GM04504 (cell line): ENCODE measurements around the gene ANO5.
"Not testable (repeated sequence)": the region's sequence is repeated elsewhere in the genome, so short reads cannot be mapped to it uniquely, and the experiment has no call there.

Experiments
- DNase-seq: peaks from one replicate; pipeline ENCODE4 v3.0.0-alpha.2; 2012; ENCODE audit warnings: low read depth

Gene ANO5

DNA sequence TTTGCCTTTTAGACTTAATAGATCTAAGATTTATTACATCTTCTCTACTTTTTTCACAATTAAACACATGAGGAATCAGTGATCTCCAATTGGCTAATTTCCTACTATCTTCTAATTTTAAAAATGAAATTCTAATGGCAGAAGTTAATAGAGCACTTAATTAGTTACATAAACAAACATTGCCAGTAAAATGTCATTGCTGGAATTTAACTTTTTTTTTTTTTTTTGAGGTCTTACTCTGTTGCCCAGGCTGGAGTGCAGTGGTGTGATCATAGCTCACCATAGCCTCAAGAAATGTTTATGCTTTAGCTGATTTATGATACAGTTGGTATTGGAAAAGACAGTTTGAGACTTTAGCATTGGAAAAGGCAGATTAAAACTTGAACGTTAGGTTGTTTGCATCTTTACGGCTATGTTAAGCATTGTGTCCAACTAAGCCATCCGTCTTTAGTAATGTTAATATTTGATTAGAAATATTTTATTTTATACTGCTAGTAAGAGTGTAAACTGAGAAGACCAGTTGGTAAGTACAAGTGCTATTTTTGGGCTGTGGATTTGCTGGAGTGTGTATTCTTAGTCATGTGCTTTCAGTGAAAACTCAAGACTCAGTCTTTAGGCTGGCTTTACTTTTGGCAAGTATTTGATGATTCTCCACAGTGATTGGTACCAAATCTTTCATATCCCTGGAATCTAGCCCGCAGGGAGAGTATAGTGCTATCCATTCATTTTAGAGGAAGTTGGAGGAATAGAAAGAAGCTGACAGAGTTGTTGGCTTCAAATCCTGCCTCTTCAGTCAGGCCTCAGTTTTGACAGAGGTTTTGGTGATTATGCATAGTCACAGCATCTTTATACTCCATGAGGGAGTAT is 4.5 kb downstream of the ANO5 start:
- DNase-seq: no peak

DNA sequence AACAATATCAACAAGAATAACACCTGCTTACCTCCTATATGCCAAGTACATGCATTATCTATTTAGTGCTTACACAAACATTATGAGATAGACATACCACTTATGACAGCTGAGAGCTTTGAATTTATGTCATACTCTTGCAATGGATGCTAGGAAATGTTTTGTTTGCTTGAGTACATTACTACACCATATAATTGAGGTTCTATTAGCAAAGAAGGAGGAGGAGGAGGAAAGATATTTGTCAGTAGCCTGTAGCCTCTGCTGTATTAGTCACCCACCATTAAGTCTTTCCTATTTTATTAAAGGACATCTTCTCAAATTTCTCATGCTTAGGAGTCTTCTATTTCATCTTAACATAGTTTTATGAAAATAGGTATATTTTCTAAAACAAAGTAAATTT is 6.4 kb downstream of the ANO5 start:
- no peak for DNase-seq

DNA sequence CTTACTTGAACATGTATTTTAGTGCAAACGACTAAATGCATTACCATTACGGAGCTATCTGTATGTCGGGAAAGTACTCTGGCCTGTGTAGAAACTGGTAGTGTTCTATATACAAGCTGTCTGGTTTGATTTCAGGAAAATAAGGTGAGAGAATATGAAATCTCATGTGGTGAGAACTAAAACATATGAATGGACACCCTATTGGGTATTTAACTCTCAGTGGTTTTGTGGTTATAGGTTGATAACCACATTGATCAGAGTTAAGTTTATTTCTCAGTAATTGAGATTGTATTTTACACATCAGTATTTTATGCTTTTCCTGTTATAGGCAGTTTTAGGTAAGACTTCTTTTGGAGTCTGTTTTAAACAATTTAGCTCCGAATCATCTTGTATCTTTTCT is 10.4 kb downstream of the ANO5 start:
- no peak for DNase-seq

DNA sequence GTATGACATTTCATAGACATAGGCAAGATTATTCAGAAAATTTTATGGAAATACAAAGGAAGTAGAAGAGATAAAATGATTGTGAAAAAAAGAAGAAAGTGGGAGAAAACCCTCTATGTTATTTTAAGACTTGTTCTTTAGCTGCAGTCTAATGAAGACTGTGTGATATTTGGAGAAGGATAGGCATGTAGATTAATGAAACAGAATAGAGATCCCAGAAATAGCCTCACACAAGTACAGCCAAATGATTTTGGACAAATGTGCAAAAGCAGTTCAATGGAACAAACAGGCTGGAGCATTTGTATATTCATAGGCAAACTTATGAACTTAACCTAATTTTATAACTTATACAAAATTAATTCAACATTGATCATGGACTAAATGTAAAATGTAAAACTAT is 14.3 kb downstream of the ANO5 start:
- no peak for DNase-seq

DNA sequence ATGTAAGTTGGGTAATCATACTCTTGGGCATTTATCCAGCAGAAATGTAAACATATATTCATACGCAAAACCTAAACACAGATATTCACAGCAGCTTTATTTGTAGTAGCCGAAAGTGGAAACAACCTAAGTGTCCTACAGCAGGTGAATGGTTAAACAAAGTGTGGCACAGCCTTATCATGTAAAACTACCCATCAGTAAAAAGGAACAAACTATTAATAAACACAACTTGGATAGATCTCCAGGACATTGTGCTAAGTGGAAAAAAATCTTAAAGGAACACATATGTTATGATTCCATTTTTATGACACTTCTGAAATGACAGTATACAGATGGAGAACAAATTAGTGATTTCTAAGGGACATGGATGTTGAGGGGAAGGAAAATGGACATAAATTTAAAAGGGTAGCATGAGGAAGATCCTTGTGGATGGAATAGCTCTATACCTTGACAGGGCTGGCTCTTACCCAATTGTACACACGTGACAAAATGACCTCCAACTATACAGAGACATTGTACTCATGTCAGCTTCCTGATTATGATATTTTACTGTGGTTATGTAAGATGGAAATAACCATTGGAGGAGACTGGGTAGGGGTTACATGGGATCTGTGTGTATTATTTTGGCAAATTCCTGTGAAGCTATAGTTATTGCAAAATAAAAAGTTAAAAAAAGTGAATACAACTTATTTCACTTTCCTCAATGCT is 15.4 kb downstream of the ANO5 start:
- no peak for DNase-seq

DNA sequence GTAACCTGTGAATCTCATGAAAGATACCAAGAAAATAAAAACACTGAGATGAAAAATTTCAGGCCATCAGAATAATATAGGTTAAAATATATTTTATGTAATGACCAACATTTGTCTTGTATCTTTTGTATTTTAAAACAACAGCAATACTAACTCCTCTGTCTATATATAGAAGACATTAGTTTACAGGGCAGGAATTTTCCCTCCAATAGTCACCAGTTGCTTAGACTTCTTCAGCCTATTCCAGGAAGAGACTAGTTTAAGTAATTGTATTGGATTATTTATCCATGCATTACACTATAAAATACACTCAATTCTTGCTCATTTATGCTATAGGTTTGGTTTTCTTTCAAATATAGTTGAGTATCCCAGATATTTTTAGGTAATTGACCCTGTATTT is 24.1 kb downstream of the ANO5 start:
- DNase-seq: no peak

DNA sequence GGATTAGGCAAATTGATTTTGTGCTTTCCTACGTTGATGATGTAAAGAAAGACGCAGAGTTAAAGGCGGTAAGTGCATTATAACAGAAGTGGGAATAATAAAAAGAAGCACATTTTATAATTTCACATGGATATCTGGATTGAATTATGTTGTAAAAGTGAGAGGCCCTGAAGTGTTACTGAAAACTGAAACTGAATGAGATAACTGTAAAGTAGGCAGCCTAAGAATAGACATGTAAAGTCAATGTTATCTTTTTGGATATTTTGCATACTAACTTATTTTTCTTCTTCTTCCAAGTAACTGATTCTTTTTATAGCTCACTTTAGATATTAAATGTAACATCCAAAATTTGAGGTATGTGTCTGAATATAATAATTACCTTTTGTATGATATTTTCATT is 28.3 kb downstream of the ANO5 start:
- no peak for DNase-seq

DNA sequence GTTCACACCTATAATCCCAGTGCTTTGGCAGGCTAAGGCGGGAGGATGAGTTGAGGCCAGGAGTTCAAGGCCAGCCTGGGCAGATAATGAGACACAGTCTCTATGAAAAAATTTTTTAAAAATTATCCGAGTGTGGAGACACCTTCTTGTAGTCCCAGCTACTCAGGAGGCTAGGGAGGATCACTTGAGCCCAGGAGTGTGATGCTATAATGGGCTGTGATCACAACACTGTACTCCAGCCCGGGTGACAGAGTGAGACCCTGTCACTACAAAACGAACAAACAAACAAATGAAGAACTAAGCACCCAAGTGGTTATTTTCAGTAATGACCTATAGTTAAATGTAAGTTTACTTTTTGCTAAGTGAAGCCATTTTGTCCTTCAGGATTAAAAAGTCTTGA is 32.3 kb downstream of the ANO5 start:
- no peak for DNase-seq

DNA sequence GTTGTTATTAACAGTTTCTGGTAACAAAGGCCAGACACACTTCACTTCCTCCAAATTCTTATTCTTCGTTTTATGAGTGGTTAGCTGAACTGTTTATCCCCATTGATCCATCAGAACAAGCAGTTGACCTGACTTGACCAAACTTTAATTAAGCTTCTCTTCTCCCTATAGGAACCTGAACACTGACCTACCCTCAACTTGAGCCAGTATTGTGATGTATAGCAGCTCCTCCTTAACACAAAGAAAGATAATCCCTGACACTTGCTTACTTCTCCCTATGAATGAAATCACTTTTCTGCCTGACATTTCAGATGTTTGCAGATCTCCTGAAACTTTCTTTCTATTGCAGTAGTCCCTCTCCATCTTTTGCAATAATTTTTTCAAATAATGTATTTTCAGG is 41.9 kb downstream of the ANO5 start:
- DNase-seq: no peak

DNA sequence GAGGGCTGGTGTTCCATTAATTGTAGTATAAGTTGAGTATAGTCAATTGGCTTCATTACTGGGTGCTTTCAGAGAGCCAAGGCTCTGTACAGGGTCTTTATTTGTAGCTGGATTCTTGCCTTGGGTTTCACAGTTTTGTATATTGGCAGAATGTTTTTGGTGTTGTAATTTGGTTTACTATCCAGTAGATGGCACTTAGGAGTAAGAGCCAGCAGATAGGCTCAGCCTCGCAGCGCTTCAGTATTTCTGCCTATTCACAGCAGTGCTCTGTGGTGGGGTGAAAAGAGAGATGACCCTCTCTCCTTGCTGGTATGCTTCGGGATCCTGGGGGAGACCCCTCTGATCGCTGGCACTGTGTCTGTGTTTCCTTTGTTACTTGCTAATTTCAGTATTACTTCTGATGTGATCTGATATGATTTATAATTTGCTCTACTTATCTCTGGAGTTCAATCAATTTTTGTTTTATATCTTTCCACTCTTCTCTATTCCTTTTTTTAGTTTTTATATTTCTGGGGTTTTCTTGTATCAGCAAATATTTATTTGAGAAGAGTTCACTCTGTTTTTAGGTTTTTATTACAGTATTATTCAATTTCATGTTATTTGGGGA is 52.2 kb downstream of the ANO5 start:
- peak; percentile 7 for DNase-seq

DNA sequence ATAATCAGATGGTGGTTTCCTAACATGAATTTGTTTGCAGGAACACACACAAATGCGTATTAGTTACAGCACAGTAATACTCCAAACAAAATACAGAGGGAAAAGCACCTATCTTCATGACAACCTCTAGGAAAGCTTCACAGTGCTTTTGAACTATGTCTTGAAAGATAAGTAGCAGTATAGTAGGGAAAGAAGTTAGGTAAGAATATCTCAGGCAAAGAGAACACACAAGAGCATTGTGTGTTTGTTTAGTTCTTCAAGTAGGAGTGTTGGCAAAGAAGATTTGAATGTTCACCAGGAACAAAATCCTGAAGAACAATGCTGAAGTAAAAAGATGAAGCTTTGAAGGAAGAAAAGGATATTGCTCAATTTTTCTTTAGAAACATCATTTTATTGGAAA is 54.1 kb downstream of the ANO5 start:
- DNase-seq: no peak

DNA sequence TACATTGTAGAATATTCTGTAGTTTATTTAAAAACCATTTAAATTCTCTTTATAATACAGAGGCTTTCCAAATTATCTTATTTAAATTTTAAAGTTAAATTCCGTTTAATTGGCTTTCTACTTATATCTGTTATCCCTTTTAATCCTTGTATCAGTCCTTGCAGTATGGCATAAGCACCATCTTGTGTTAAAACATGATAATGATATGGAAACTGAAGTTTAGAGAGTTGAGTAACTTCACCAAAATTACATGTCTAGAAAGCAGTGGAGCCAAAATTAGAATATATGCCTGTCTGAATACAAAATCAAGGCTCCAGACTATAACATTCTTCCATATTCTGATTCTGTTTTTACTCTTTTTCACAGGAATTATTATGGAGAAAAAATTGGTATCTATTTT is 57.0 kb downstream of the ANO5 start:
- no peak for DNase-seq

DNA sequence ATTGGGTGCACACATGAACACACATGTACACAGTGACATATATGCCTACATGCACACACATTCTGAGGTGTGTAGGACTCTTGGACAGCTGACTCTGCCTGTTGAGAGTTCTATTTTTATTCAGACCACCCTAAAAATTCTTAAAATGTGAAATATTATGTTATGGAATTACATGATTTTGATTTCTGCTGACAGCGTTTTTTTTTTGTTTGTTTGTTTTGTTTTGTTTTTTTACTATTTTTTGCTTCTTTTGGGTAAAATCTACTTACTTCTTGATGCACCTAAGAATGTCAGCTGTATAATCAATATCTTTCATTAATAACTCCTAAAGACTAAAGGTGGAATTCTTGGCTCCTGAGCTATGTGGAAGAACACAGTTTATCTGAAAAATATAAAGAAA is 64.0 kb downstream of the ANO5 start:
- DNase-seq: no peak

DNA sequence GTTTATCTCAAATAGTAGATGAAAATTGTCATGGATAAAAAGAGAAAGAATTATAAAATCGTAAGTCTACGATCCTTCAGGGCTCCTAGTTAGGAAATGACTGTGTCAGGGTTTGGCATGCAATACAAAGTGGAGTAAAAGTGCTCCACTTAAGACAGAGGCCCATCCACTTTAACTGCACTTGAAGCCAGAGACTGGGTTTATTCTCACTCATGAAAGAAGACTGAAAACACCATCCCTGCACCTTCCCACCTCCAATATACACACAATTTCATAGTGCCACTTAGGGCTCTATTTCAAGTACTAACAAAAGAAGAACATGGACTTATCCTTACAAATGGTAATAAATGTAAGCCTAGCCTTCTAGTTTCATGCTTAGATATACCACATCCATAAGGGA is 70.7 kb downstream of the ANO5 start:
- DNase-seq: no peak

DNA sequence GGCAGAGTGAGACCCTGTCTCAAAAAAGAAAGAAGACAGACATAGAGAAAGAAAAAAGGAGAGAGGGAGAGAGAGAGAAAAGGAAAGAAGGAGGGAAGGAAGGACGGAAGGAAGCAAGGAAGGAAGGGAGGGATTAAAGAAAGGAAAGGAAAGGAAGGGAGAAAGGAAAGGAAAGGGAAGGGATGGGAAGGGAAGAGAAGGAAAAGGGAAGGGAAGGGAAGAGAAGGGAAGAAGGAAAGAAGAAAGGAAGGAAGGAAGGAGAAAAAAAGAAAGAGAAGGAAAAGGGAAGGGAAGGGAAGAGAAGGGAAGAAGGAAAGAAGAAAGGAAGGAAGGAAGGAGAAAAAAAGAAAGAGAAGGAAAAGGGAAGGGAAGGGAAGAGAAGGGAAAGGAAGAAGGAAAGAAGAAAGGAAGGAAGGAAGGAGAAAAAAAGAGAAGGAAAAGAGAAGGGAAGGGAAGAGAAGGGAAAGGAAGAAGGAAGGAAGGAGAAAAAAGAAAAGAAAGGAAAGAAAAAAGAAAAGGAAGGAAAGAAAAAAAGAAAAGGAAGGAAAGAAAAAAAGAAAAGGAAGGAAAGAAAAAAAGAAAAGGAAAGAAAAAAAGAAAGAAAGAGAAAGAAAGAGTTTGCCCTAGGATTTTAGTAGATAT is 76.2 kb downstream of the ANO5 start:
- DNase-seq: not testable (repeated sequence)

DNA sequence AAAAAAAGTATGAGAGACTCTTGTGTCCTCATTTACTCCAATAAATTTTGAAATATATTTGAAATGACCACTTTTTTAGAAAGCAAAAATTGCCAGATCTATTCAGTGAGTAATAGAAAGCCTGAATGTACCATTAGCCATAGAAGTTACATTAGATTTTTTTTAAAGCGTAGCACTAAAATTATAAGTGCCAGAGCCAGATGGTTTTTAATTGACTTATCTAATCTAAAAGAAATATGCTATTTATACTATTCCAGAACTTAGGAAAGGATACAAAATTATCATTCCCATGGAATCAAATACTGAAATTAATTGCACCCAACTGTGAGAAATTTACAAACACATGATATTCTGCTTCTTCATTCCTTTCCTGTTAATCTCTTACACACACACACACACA is 80.9 kb downstream of the ANO5 start:
- no peak for DNase-seq

DNA sequence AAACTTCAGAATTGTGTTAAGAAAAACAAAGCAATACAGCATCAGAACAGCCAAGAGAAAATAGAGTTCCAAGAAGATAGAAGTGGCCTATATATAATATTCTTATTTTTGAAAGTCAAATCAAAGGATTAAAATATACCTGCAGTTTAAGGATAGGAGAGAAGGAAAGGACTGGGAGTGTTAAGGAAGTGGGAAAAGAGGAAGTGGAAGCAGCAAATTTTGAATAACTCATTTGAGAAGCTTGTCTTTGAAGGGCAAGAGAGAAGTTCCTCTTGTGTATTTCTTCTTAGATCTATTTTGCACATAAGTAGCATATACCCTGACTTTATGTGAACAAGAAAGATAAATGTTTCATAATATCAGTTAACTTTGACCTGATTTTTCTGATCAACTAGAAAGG is 82.7 kb downstream of the ANO5 start:
- no peak for DNase-seq

DNA sequence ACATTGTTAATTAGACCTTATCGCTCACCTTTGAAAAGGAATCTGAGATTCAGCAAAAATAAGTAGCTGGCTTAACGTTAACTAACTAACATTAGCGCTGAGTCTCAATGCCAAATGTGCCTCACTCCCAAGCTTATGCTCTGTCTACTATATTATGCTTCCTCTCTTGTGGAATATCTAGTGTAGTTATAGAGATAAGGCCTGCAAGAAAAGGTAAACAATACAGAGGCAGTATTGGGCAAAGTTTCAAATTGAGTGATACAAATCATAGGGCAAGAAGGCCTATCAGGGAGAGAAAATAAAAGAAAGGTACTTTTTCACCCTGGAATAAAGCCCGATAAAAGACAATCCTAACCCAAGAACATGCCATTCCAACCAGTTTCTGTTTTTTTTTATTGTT is 83.7 kb downstream of the ANO5 start:
- no peak for DNase-seq

DNA sequence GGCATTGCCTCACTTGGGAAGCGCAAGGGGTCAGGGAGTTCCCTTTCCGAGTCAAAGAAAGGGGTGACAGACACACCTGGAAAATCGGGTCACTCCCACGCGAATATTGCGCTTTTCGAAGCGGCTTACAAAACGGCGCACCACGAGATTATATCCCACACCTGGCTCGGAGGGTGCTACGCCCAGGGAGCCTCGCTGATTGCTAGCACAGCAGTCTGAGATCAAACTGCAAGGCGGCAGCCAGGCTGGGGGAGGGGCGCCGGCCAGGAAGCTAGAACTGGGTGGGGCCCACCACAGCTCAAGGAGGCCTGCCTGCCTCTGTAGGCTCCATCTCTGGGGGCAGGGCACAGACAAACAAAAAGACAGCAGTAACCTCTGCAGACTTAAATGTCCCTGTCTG is 92.1 kb downstream of the ANO5 start:
- DNase-seq: not testable (repeated sequence)

DNA sequence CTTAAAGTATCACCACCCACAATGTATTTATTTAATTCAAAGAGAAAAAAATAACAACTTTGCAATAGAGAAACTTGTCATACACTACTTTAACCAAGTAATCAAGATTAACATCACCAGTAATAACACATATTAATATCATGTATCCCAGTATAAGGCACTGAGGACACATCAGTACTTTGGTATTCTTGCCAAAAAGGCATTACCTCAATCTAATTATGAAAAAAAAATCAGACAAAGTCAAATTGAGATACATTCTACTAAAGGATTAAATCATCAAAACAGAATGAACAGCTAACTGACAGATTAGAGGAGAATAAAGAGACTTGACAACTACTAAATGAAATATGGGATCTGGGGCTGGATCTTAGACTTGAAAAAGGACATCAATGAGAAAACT is 109.5 kb downstream of the ANO5 start:
- no peak for DNase-seq

DNA sequence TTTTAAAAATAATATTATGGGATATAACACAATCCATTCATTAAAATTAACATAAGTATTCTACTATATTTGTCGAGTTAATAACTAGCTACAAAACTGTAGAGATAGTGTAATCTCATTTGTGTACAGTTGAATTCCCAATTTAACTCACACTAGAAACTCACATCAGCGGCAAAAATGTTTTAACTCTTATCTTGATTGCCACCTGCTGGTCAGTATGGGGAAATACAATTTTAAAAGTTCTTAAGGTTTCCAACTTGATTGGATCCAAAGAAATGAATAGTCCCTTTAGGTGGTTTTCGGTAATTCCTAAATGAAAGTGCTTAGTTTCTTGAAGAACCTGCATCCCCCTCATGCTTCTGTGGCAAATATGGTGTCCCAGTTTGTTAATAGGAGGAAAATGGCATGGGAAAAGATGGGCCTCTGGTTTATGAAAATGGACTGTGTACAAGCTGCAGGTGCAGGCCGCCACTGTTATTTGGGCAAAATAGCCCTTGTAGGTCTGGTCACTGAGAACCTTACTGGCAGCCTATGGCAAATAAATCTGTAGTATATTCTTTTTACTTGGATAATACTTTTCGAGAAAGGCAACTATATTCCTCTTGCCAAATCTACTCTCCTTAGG is 111.6 kb downstream of the ANO5 start:
- DNase-seq: no peak

DNA sequence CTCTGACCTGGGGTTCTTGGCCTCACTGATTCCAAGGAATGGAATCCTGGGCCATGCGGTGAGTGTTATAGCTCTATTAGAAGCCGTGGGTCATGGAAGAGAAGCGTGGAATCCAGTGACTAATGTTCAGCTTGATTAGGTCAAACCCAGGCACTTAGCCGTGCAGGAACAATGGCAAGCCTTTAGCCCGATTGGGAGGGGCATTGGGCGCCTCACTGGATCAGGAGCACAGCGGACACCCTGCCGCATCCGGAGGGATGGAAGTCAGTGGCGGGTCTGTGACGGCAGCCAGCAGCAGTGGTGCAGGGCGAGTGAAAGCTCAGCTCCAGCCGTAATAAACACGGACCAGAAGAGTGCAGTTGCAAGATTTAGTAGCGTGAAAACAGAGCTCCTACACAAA is 124.8 kb downstream of the ANO5 start:
- DNase-seq: no peak
